Suprapubic skin (tissue), 3 donors: ENCODE measurements around the gene DSC1.
"Not testable (repeated sequence)": the region's sequence is repeated elsewhere in the genome, so short reads cannot be mapped to it uniquely, and the experiment has no call there.

Experiments used
- CTCF ChIP-seq, 2 donors: fragments of 200-600 bp in 1 of 2; fragments of 450-650 bp in 1 of 2; sonication (generic) in 1 of 2; IDR thresholded peaks; one replicate each; pipeline ENCODE4 v1.5.1; 2016 to 2019; ENCODE audit warnings: antibody characterized with exemption in 2 of 2, mild to moderate bottlenecking in 1 of 2, moderate library complexity in 1 of 2
- POLR2A ChIP-seq, 2 donors: fragments of 450-650 bp; IDR thresholded peaks; one replicate each; pipeline ENCODE4 v1.6.1; 2017; ENCODE audit warnings: antibody characterized with exemption in 2 of 2, mild to moderate bottlenecking in 2 of 2, moderate library complexity in 2 of 2

GRCh38 chr18:31177369-31177768 is 14.7 kb upstream of the DSC1 start:
- not testable (repeated sequence) for TF ChIP-seq POLR2A, CTCF (IDR thresholded peaks at IDR 0.05)
